ENCODE data around the gene CCSER2.
A peak's percentile ranks its signal among the peaks of the same experiment; 100 is the strongest.
"Not testable (repeated sequence)": the region's sequence is repeated elsewhere in the genome, so short reads cannot be mapped to it uniquely, and the experiment has no call there.

CCSER2 gene

GRCh38 chr10:84328418-84329195 is at the start of gene CCSER2:
TSS of gene CCSER2 (plus strand) at chr10:84328589. CDS start at chr10:84371053, 42,464 bp downstream.
- peak; percentile 79 to 81 for DNase-seq

GRCh38 chr10:84279876-84280475 is 48.4 kb upstream of the CCSER2 start:
- DNase-seq, result not testable (repeated sequence)

- DNase-seq, result no peak
Measured at GRCh38 chr10:84286695-84287094, 41.7 kb upstream of the CCSER2 start.

- DNase-seq, result no peak
Measured at GRCh38 chr10:84288151-84288550, 40.2 kb upstream of the CCSER2 start.

- no peak for DNase-seq
Measured at GRCh38 chr10:84289521-84290200, 38.7 kb upstream of the CCSER2 start.

GRCh38 chr10:84290235-84290634 is 38.2 kb upstream of the CCSER2 start:
- no peak for DNase-seq

GRCh38 chr10:84291384-84291783 is 37.0 kb upstream of the CCSER2 start:
- DNase-seq, result no peak

GRCh38 chr10:84292502-84292901 is 35.9 kb upstream of the CCSER2 start:
- DNase-seq, result no peak

- DNase-seq, result no peak
Measured at GRCh38 chr10:84293171-84293570, 35.2 kb upstream of the CCSER2 start.

- no peak for DNase-seq
Measured at GRCh38 chr10:84293574-84294016, 34.8 kb upstream of the CCSER2 start.

GRCh38 chr10:84294766-84295447 is 33.5 kb upstream of the CCSER2 start:
- DNase-seq, result no peak

GRCh38 chr10:84296091-84296981 is 32.1 kb upstream of the CCSER2 start:
- no peak for DNase-seq

GRCh38 chr10:84298057-84298456 is 30.3 kb upstream of the CCSER2 start:
- no peak for DNase-seq

- DNase-seq, result no peak
Measured at GRCh38 chr10:84302223-84302622, 26.2 kb upstream of the CCSER2 start.

- no peak for DNase-seq
Measured at GRCh38 chr10:84306751-84307384, 21.5 kb upstream of the CCSER2 start.

- DNase-seq, result no peak
Measured at GRCh38 chr10:84308021-84308420, 20.4 kb upstream of the CCSER2 start.

GRCh38 chr10:84308481-84309304 is 19.7 kb upstream of the CCSER2 start:
- peak; percentile 23 to 31 for DNase-seq

GRCh38 chr10:84310470-84310869 is 17.9 kb upstream of the CCSER2 start:
- no peak for DNase-seq

- no peak for DNase-seq
Measured at GRCh38 chr10:84311576-84311975, 16.8 kb upstream of the CCSER2 start.

GRCh38 chr10:84312816-84313215 is 15.6 kb upstream of the CCSER2 start:
- DNase-seq, result no peak

GRCh38 chr10:84314275-84314674 is 14.1 kb upstream of the CCSER2 start:
- no peak for DNase-seq
